Uterus (tissue), 4 donors: Measurements from ENCODE around the gene PRR19. TPM values are rescaled to one million over a fixed set of nuclear protein-coding genes. Genes with fewer than 3 reads are reported as not detected.

ENCODE experiments used
- DNase-seq, 2 donors: peaks; one replicate each; pipeline ENCODE4 v3.0.0-alpha.2; 2019 to 2020
- H3K27ac ChIP-seq, 2 donors: fragments of 200-600 bp; sonication (generic); 1 replicate in 1 of 2; 2 replicates in 1 of 2; pipeline ENCODE4 v1.5.1; 2016 to 2018
- H3K27me3 ChIP-seq, 2 donors: fragments of 200-600 bp; sonication (generic); one replicate each; pipeline ENCODE4 v1.5.1; 2018 to 2019; ENCODE audit warnings: control low read depth in 1 of 2
- H3K36me3 ChIP-seq, 2 donors: fragments of 200-600 bp; sonication (generic); one replicate each; pipeline ENCODE4 v1.5.1; 2019; ENCODE audit warnings: control low read depth in 1 of 2
- H3K4me1 ChIP-seq, 2 donors: fragments of 200-600 bp; sonication (generic); one replicate each; pipeline ENCODE4 v1.5.1; 2018 to 2019; ENCODE audit warnings: control low read depth in 1 of 2
- H3K4me3 ChIP-seq, 2 donors: fragments of 200-600 bp; sonication (generic); 1 replicate in 1 of 2; 2 replicates in 1 of 2; pipeline ENCODE4 v1.5.1; 2018 to 2019; ENCODE audit warnings: mild to moderate bottlenecking in 1 of 2
- H3K9me3 ChIP-seq, 2 donors: fragments of 200-600 bp; sonication (generic); one replicate each; pipeline ENCODE4 v1.5.1; 2019; ENCODE audit warnings: control low read depth in 1 of 2
- CTCF ChIP-seq, 4 experiments: fragments of 200-600 bp in 2 of 4; fragments of 450-650 bp in 2 of 4; sonication (generic) in 2 of 4; IDR thresholded peaks; one replicate each; pipeline ENCODE4 v1.5.1; 2016 to 2019; ENCODE audit warnings: antibody characterized with exemption in 4 of 4, mild to moderate bottlenecking in 2 of 4, moderate library complexity in 1 of 4
- POLR2A ChIP-seq, 2 donors: fragments of 450-650 bp; IDR thresholded peaks; one replicate each; pipeline ENCODE4 v1.6.1; 2016; ENCODE audit warnings: antibody characterized with exemption in 2 of 2, mild to moderate bottlenecking in 1 of 2, moderate library complexity in 1 of 2
- intact Hi-C: fragments of 100-400 bp; cut with DNase I; formaldehyde crosslinking; loops from one replicate; pipeline ENCODE4 v1.15.1; 2023; ENCODE audit warnings: low total_unique reads
- total RNA-seq, 4 donors: library from RNA; depleted of rRNA in 3 of 4; stranded (reverse); fragments of >200 nt in 3 of 4; gene quantifications; one replicate each; pipeline versions ENCODE4 v1.1.0 to v1.2.4, GENCODE V29; 2014 to 2023
- donor health status: DM: yes; HTN: yes; CAD: no.

The PRR19 gene
- total RNA-seq, result under 1 TPM in 1 of 4 donors, not detected in 3; 0.14 TPM

DNA sequence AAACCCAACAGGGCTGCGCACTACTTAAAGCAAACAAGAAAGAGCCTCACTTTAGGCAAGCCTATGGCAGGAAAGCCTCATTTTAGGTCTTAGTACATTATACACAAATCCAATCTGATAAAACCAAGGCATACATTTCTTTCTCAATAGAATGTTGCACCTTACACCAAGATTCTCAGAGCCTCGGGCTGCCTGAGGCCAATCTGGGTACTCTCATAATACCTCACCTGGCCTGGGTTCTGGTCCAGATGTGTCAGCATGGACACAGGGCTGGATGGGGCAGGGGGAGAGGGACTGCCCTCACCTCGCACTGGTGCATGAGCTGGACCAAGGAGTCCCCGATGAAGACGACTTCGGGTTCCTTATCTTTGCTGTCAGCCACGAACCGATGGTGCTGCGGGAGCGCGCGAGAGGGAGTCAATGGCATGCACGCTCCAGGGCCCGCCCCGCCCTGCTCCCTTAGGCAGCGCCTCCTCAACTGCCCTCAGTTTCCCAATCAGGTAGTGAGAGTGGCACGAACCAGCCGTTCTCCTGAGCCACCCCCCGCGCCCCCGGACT lies at the start of gene PRR19:
PRR19 (plus strand) TSS at position 487 of the 558 bp plus-strand sequence. CDS start 7,453 bp downstream, outside the sequence.
- no peaks in the 10 kb centered on the region for H3K9me3 ChIP-seq
- peaks cover 0 to 3% of the 10 kb centered on the region in 2 donors for H3K4me1 ChIP-seq
- H3K36me3 ChIP-seq, result no peaks in the 10 kb centered on the region
- H3K27me3 ChIP-seq, result no peaks in the 10 kb centered on the region
- peak within 1 kb of the TSS; percentile 48 to 53 for H3K4me3 ChIP-seq
- H3K27ac ChIP-seq, result peak within 1 kb of the TSS; percentile 51 to 55
- no peak for DNase-seq
- TF ChIP-seq CTCF (IDR thresholded peaks at IDR 0.05) (no peak), POLR2A (IDR thresholded peaks at IDR 0.05) (no peak)
- intact Hi-C loops, result no loop called here

DNA sequence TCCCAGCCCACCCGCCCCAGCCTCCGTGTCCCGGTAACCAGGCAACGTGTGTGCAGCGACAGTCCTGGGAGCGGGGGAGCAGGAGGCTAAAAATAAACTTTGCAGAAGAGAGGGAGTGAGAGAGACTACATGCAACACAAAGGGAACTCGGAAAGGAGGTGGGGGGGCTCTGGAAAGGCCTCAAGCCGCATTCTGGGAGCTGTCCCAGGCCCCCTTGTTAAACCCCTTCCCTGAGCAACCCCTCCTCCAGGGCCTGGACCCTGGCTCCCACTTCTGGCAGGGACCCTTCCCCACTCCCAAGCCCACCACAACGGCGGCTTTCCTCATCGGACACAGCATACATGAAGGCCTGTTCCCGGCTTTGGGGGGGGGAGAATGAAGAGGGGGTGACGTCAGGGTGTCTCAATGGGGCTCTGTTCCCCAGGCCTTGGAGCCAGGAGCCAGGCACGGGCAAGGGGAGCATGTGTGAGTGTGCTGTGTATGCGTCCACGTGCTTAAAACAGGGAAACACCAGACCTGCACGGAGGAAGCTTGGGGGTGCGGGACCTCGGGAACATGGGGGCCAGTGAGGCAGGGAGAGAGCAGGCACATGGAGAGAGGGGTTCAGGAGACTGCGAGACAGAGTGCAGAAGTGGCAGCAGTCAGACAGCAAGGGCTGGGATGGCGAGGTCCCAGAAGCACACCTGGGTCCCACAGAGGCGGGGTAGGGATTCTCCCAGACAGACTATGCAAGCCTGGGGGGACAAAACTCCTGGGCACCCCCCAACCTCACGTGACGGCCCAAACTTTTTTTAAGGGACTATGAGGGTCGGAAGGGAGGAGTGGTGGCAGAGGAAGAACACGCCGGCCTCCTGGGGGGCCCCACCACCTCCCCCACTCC lies 49.3 kb upstream of the PRR19 start:
- no peaks in the 10 kb centered on the region for H3K36me3 ChIP-seq
- peak overlapping the region; percentile 99 to 100 for H3K27ac ChIP-seq
- peaks cover 7 to 18% of the 10 kb centered on the region in 2 donors for H3K4me1 ChIP-seq
- DNase-seq, result peak; percentile 67 to 73
- no peak for TF ChIP-seq CTCF (IDR thresholded peaks at IDR 0.05)
- TF ChIP-seq POLR2A (IDR thresholded peaks at IDR 0.05), result no peak
- intact Hi-C loops, result no loop called here
- peak overlapping the region; percentile 85 to 88 for H3K4me3 ChIP-seq
- no peaks in the 10 kb centered on the region for H3K9me3 ChIP-seq
- no peaks in the 10 kb centered on the region for H3K27me3 ChIP-seq

DNA sequence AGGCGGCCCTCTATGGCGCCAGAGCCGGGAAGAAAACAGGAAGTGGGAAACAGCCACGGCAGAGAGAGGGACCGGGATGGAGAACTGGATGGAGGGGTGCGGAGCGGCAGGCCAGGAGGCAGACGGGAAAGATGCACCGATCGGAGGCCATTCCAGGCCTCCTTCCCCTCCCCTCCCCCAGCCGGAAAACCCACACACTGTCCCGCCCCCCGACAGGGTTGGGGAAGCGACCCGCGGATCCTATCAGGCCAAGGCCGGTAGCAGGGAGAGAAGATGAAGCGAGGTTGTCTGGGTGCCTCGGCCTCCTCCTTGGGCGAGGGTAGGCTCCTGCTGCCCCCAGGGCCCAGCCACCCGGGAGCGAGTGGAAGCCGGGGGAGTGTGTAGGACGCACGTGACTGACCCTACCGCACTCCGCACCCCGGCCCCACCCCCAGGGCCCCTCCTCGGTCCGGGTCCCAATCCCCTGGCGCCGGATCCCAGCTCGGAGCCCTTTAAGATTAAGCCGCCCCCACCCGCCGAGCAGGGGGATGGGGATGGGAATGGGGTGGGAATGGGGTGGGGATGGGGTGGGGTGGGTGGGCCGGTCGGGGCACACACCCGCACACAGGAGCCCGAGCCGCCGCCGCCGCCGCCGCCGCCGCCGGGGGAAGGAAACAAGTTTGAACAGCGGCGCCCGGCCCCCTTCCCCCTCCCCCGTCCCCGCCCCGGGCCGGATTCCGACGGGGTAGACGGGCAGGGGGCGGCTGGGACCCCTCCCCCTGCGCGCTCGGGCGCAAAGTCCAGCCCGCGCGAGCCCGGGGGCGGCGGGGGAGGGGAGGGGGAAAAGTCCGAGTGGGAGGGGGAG lies 48.5 kb upstream of the PRR19 start:
- peak; percentile 71 to 74 for DNase-seq
- peak overlapping the region; percentile 85 to 88 for H3K4me3 ChIP-seq
- intact Hi-C loops, result no loop called here
- H3K27ac ChIP-seq, result peak overlapping the region; percentile 99 to 100
- H3K9me3 ChIP-seq, result no peaks in the 10 kb centered on the region
- no peaks in the 10 kb centered on the region for H3K27me3 ChIP-seq
- TF ChIP-seq CTCF (IDR thresholded peaks at IDR 0.05), result no peak
- peak in 1 of 2 donors; percentile 34 for TF ChIP-seq POLR2A (IDR thresholded peaks at IDR 0.05)
- no peaks in the 10 kb centered on the region for H3K36me3 ChIP-seq
- H3K4me1 ChIP-seq, result peaks cover 7 to 18% of the 10 kb centered on the region in 2 donors

GRCh38 chr19:42254089-42254849 lies 47.7 kb upstream of the PRR19 start:
- no peaks in the 10 kb centered on the region for H3K36me3 ChIP-seq
- peak; percentile 76 to 83 for DNase-seq
- no peaks in the 10 kb centered on the region for H3K9me3 ChIP-seq
- H3K4me1 ChIP-seq, result peaks cover 7 to 18% of the 10 kb centered on the region in 2 donors
- intact Hi-C loops, result no loop called here
- H3K27me3 ChIP-seq, result no peaks in the 10 kb centered on the region
- peak overlapping the region; percentile 99 to 100 for H3K27ac ChIP-seq
- TF ChIP-seq CTCF (IDR thresholded peaks at IDR 0.05) (peak in 1 of 4 experiments; percentile 18), POLR2A (IDR thresholded peaks at IDR 0.05) (peak in 1 of 2 donors; percentile 8)
- peak overlapping the region; percentile 85 to 88 for H3K4me3 ChIP-seq
